Measurements from ENCODE around the gene ZFP28.
A peak's percentile ranks its signal among the peaks of the same experiment; 100 is the strongest.

ZFP28 gene

DNA sequence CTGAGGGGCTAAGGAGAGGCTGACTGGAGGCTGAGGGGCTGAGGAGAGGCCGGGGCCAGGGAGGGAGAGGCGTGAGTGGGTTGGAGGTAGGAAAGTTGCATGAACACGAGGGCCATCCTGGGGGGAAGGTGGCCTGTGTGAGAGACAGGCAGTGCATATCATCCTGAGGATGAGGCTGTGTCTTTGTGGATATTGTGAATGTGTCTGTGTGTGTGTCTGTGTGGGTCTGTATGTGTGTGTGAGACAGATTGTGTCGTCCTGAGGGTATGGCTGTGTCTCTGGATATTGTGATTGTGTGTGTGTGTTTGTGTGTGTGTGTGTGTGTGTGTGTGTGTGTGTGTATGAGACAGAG lies 56.8 kb downstream of the ZFP28 start (continued):
- no peak for TF ChIP-seq GLIS1 (tag by site-specific recombination; IDR thresholded peaks at IDR 0.05)
- TF ChIP-seq SCRT1 (tag by site-specific recombination; IDR thresholded peaks at IDR 0.05; ENCODE audit: borderline replicate concordance) = 0 out of 2 replicates have a peak, but pooled peaks have one; percentile 19
- TF ChIP-seq ZNF155 (tag by site-specific recombination; IDR thresholded peaks at IDR 0.05) = no peak
- 0 out of 2 replicates have a peak, but pooled peaks have one; percentile 61 for TF ChIP-seq REPIN1 (tag by site-specific recombination; IDR thresholded peaks at IDR 0.05; ENCODE audit: low read depth)
- no peak for TF ChIP-seq ZNF514 (tag by site-specific recombination; IDR thresholded peaks at IDR 0.05)
- TF ChIP-seq, protein P1, sequence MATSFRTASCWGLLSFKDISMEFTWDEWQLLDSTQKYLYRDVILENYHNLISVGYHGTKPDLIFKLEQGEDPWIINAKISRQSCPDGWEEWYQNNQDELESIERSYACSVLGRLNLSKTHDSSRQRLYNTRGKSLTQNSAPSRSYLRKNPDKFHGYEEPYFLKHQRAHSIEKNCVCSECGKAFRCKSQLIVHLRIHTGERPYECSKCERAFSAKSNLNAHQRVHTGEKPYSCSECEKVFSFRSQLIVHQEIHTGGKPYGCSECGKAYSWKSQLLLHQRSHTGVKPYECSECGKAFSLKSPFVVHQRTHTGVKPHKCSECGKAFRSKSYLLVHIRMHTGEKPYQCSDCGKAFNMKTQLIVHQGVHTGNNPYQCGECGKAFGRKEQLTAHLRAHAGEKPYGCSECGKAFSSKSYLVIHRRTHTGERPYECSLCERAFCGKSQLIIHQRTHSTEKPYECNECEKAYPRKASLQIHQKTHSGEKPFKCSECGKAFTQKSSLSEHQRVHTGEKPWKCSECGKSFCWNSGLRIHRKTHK (tag by site-specific recombination; IDR thresholded peaks at IDR 0.05) = no peak
- TF ChIP-seq ZNF624 (tag by site-specific recombination; IDR thresholded peaks at IDR 0.05) = no peak
- no peak for TF ChIP-seq ZNF768 (tag by site-specific recombination; IDR thresholded peaks at IDR 0.05)
- TF ChIP-seq, protein P2, sequence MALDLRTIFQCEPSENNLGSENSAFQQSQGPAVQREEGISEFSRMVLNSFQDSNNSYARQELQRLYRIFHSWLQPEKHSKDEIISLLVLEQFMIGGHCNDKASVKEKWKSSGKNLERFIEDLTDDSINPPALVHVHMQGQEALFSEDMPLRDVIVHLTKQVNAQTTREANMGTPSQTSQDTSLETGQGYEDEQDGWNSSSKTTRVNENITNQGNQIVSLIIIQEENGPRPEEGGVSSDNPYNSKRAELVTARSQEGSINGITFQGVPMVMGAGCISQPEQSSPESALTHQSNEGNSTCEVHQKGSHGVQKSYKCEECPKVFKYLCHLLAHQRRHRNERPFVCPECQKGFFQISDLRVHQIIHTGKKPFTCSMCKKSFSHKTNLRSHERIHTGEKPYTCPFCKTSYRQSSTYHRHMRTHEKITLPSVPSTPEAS (tag by site-specific recombination; IDR thresholded peaks at IDR 0.05) = peak; percentile 98
- no peak for TF ChIP-seq ZFP69B (tag by site-specific recombination; IDR thresholded peaks at IDR 0.05)
- no peak for TF ChIP-seq HOXA7 (CRISPR knock-in tag; IDR thresholded peaks at IDR 0.05; ENCODE audit: borderline replicate concordance)
- peak; percentile 78 for TF ChIP-seq ZNF335 (tag by site-specific recombination; conservative IDR thresholded peaks at IDR 0.05)
- TF ChIP-seq, protein P3, sequence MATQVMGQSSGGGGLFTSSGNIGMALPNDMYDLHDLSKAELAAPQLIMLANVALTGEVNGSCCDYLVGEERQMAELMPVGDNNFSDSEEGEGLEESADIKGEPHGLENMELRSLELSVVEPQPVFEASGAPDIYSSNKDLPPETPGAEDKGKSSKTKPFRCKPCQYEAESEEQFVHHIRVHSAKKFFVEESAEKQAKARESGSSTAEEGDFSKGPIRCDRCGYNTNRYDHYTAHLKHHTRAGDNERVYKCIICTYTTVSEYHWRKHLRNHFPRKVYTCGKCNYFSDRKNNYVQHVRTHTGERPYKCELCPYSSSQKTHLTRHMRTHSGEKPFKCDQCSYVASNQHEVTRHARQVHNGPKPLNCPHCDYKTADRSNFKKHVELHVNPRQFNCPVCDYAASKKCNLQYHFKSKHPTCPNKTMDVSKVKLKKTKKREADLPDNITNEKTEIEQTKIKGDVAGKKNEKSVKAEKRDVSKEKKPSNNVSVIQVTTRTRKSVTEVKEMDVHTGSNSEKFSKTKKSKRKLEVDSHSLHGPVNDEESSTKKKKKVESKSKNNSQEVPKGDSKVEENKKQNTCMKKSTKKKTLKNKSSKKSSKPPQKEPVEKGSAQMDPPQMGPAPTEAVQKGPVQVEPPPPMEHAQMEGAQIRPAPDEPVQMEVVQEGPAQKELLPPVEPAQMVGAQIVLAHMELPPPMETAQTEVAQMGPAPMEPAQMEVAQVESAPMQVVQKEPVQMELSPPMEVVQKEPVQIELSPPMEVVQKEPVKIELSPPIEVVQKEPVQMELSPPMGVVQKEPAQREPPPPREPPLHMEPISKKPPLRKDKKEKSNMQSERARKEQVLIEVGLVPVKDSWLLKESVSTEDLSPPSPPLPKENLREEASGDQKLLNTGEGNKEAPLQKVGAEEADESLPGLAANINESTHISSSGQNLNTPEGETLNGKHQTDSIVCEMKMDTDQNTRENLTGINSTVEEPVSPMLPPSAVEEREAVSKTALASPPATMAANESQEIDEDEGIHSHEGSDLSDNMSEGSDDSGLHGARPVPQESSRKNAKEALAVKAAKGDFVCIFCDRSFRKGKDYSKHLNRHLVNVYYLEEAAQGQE (tag by site-specific recombination; IDR thresholded peaks at IDR 0.05) = 0 out of 2 replicates have a peak, but pooled peaks have one; percentile 12
- no peak for TF ChIP-seq ZNF510 (tag by site-specific recombination; IDR thresholded peaks at IDR 0.05; ENCODE audit: insufficient replicate concordance)
- TF ChIP-seq, protein P4, sequence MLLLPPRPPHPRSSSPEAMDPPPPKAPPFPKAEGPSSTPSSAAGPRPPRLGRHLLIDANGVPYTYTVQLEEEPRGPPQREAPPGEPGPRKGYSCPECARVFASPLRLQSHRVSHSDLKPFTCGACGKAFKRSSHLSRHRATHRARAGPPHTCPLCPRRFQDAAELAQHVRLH (tag by site-specific recombination; IDR thresholded peaks at IDR 0.05) = no peak
- no peak for TF ChIP-seq ZNF37A (tag by site-specific recombination; IDR thresholded peaks at IDR 0.05)
- TF ChIP-seq, protein P5, sequence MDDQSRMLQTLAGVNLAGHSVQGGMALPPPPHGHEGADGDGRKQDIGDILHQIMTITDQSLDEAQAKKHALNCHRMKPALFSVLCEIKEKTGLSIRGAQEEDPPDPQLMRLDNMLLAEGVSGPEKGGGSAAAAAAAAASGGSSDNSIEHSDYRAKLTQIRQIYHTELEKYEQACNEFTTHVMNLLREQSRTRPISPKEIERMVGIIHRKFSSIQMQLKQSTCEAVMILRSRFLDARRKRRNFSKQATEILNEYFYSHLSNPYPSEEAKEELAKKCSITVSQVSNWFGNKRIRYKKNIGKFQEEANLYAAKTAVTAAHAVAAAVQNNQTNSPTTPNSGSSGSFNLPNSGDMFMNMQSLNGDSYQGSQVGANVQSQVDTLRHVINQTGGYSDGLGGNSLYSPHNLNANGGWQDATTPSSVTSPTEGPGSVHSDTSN (CRISPR knock-in tag; IDR thresholded peaks at IDR 0.05) = no peak
- TF ChIP-seq, protein P6, sequence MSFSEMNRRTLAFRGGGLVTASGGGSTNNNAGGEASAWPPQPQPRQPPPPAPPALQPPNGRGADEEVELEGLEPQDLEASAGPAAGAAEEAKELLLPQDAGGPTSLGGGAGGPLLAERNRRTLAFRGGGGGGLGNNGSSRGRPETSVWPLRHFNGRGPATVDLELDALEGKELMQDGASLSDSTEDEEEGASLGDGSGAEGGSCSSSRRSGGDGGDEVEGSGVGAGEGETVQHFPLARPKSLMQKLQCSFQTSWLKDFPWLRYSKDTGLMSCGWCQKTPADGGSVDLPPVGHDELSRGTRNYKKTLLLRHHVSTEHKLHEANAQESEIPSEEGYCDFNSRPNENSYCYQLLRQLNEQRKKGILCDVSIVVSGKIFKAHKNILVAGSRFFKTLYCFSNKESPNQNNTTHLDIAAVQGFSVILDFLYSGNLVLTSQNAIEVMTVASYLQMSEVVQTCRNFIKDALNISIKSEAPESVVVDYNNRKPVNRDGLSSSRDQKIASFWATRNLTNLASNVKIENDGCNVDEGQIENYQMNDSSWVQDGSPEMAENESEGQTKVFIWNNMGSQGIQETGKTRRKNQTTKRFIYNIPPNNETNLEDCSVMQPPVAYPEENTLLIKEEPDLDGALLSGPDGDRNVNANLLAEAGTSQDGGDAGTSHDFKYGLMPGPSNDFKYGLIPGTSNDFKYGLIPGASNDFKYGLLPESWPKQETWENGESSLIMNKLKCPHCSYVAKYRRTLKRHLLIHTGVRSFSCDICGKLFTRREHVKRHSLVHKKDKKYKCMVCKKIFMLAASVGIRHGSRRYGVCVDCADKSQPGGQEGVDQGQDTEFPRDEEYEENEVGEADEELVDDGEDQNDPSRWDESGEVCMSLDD (tag by site-specific recombination; IDR thresholded peaks at IDR 0.05) = no peak
- TF ChIP-seq, protein P7, sequence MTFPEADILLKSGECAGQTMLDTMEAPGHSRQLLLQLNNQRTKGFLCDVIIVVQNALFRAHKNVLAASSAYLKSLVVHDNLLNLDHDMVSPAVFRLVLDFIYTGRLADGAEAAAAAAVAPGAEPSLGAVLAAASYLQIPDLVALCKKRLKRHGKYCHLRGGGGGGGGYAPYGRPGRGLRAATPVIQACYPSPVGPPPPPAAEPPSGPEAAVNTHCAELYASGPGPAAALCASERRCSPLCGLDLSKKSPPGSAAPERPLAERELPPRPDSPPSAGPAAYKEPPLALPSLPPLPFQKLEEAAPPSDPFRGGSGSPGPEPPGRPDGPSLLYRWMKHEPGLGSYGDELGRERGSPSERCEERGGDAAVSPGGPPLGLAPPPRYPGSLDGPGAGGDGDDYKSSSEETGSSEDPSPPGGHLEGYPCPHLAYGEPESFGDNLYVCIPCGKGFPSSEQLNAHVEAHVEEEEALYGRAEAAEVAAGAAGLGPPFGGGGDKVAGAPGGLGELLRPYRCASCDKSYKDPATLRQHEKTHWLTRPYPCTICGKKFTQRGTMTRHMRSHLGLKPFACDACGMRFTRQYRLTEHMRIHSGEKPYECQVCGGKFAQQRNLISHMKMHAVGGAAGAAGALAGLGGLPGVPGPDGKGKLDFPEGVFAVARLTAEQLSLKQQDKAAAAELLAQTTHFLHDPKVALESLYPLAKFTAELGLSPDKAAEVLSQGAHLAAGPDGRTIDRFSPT (tag by site-specific recombination; IDR thresholded peaks at IDR 0.05) = no peak
- TF ChIP-seq ZFP3 (tag by site-specific recombination; IDR thresholded peaks at IDR 0.05; ENCODE audit: low read depth) = no peak
- TF ChIP-seq ZNF560 (tag by site-specific recombination; IDR thresholded peaks at IDR 0.05; ENCODE audit: borderline replicate concordance) = no peak; the same call in 1 of the 2 replicates
- no peak for TF ChIP-seq ZNF571 (tag by site-specific recombination; IDR thresholded peaks at IDR 0.05)
- TF ChIP-seq, protein P8, sequence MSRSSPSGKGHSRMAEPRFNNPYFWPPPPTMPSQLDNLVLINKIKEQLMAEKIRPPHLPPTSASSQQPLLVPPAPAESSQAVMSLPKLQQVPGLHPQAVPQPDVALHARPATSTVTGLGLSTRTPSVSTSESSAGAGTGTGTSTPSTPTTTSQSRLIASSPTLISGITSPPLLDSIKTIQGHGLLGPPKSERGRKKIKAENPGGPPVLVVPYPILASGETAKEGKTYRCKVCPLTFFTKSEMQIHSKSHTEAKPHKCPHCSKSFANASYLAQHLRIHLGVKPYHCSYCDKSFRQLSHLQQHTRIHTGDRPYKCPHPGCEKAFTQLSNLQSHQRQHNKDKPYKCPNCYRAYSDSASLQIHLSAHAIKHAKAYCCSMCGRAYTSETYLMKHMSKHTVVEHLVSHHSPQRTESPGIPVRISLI (tag by site-specific recombination; IDR thresholded peaks at IDR 0.05) = no peak
- TF ChIP-seq ZNF2 (tag by site-specific recombination; IDR thresholded peaks at IDR 0.05) = peak; percentile 52; the same call in 1 of the 2 replicates
- TF ChIP-seq, protein P9, sequence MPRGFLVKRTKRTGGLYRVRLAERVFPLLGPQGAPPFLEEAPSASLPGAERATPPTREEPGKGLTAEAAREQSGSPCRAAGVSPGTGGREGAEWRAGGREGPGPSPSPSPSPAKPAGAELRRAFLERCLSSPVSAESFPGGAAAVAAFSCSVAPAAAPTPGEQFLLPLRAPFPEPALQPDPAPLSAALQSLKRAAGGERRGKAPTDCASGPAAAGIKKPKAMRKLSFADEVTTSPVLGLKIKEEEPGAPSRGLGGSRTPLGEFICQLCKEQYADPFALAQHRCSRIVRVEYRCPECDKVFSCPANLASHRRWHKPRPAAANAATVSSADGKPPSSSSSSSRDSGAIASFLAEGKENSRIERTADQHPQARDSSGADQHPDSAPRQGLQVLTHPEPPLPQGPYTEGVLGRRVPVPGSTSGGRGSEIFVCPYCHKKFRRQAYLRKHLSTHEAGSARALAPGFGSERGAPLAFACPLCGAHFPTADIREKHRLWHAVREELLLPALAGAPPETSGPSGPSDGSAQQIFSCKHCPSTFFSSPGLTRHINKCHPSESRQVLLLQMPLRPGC (tag by site-specific recombination; IDR thresholded peaks at IDR 0.05) = no peak

Measured in HEK293 (cell line).